Body of pancreas (tissue), 4 donors: Measurements from ENCODE around the gene SERPINE1. TPM values are rescaled to one million over a fixed set of nuclear protein-coding genes. Genes with fewer than 3 reads are reported as not detected.

ENCODE experiments used
- ATAC-seq: fragments of 150-250 bp; one replicate; pipeline ENCODE4 v1.9.1; 2016
- DNase-seq, 4 donors: peaks; one replicate each; pipeline ENCODE4 v3.0.0-alpha.2; 2019
- H3K27ac ChIP-seq, 4 donors: fragments of 200-600 bp; sonication (generic); 1 replicate in 3 of 4; 2 replicates in 1 of 4; pipeline versions ENCODE4 v1.5.1 to v1.6.1; 2016 to 2019; ENCODE audit warnings: mild to moderate bottlenecking in 1 of 4, mixed read lengths in 1 of 4, moderate library complexity in 1 of 4
- H3K27me3 ChIP-seq, 2 donors: fragments of 200-600 bp; sonication (generic); one replicate each; pipeline ENCODE4 v1.6.0; 2016; ENCODE audit warnings: mild to moderate bottlenecking in 1 of 2
- H3K36me3 ChIP-seq, 2 donors: fragments of 200-600 bp; sonication (generic); replicated peaks in 1 of 2; 2 replicates each; pipeline ENCODE4 v1.5.1; 2016; ENCODE audit warnings: low read depth in 2 of 2; ENCODE audit not compliant: insufficient read depth in 1 of 2
- H3K4me1 ChIP-seq: fragments of 200-600 bp; sonication (generic); one replicate; pipeline ENCODE4 v1.6.0; 2016
- H3K4me3 ChIP-seq, 2 donors: fragments of 200-600 bp; sonication (generic); 1 replicate in 1 of 2; 2 replicates in 1 of 2; pipeline ENCODE4 v1.5.1; 2016 to 2019
- H3K9me3 ChIP-seq, 3 donors: fragments of 200-600 bp; sonication (generic); 1 replicate in 2 of 3; 2 replicates in 1 of 3; pipeline ENCODE4 v1.5.1; 2016
- POLR2A ChIP-seq, 3 donors: fragments of 450-650 bp; IDR thresholded peaks; one replicate each; pipeline ENCODE4 v1.6.1; 2016; ENCODE audit warnings: antibody characterized with exemption in 3 of 3, mild to moderate bottlenecking in 2 of 3
- WGBS, 2 donors: methylation state at CpG; one replicate each; pipeline ENCODE4 v1.1.5; 2017; 5-methylcytosine and 5-hydroxymethylcytosine counted together
- intact Hi-C: fragments of 100-400 bp; cut with DNase I; formaldehyde crosslinking; loops from one replicate; pipeline ENCODE4 v1.15.1; 2023
- total RNA-seq, 2 donors: library from RNA; depleted of rRNA; stranded (reverse); fragments of >200 nt; gene quantifications; one replicate each; pipeline ENCODE4 v1.1.0, GENCODE V29; 2016
- TF ChIP-seq, protein P1 (sequence below), 7 experiments: fragments of 450-650 bp in 4 of 7; fragments of 200-600 bp in 3 of 7; sonication (generic) in 3 of 7; IDR thresholded peaks; one replicate each; pipeline ENCODE4 v1.5.1; 2016 to 2019; ENCODE audit warnings: antibody characterized with exemption in 7 of 7

Gene SERPINE1
- total RNA-seq, 2 donors from 2014 or later: 20.2 to 36.3 TPM

DNA sequence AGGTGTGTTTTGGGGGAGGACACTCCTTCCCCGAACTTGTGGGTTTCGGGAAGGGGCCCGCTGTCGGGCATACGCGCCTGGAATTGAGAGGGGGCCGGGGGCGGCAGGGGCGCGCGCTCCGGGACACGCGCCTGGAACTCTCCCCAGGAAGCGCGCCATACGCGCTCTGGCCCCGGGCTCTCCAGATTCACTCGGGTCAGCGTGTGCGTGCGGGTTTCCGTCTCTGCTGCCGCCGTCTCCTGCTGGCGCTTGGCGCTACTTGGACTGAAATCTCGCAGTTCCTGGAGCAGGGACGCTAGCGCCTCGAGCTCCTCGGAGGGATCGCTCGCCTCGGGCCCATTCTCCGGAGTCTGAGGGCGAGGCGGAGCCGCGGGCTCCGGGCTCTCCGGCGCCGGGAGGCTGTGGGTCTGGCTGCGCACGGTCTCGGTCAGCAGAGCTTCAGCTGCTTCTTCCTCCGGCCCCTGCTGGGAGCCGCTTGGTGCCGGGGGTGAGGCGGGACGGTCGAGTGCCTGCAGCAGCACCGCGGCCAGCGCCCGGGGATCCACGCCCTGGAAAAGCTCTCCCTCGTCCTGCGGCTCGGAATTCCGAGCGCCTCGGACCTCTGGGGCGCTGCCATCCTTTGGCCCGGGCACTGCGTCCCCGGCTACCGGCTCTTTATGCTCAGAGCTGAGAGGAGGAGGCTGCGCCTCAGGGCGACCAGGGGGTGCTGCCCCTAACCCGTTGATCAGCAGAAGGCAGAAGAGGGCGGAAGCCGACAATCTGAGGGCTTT, 37.4 kb downstream of the SERPINE1 start:
- Histone ChIP-seq H3K36me3 (no peaks in the 10 kb centered on the region), H3K27me3 (peaks cover 0 to 47% of the 10 kb centered on the region in 2 donors), H3K27ac (no peak overlapping the region), H3K4me3 (no peak overlapping the region), H3K4me1 (peaks cover 39% of the 10 kb centered on the region), H3K9me3 (no peaks in the 10 kb centered on the region)
- WGBS, 2 donors: 0 to 2% methylated on average over 2 to 75 of the region's 75 CpGs
- ATAC-seq: peak; percentile 22
- peak in 3 of 4 donors; percentile 28 to 46 (median 35) for DNase-seq
- TF ChIP-seq, protein P1, sequence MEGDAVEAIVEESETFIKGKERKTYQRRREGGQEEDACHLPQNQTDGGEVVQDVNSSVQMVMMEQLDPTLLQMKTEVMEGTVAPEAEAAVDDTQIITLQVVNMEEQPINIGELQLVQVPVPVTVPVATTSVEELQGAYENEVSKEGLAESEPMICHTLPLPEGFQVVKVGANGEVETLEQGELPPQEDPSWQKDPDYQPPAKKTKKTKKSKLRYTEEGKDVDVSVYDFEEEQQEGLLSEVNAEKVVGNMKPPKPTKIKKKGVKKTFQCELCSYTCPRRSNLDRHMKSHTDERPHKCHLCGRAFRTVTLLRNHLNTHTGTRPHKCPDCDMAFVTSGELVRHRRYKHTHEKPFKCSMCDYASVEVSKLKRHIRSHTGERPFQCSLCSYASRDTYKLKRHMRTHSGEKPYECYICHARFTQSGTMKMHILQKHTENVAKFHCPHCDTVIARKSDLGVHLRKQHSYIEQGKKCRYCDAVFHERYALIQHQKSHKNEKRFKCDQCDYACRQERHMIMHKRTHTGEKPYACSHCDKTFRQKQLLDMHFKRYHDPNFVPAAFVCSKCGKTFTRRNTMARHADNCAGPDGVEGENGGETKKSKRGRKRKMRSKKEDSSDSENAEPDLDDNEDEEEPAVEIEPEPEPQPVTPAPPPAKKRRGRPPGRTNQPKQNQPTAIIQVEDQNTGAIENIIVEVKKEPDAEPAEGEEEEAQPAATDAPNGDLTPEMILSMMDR (IDR thresholded peaks at IDR 0.05): no peak
- TF ChIP-seq POLR2A (IDR thresholded peaks at IDR 0.05): no peak
- intact Hi-C loops: no loop called here

DNA sequence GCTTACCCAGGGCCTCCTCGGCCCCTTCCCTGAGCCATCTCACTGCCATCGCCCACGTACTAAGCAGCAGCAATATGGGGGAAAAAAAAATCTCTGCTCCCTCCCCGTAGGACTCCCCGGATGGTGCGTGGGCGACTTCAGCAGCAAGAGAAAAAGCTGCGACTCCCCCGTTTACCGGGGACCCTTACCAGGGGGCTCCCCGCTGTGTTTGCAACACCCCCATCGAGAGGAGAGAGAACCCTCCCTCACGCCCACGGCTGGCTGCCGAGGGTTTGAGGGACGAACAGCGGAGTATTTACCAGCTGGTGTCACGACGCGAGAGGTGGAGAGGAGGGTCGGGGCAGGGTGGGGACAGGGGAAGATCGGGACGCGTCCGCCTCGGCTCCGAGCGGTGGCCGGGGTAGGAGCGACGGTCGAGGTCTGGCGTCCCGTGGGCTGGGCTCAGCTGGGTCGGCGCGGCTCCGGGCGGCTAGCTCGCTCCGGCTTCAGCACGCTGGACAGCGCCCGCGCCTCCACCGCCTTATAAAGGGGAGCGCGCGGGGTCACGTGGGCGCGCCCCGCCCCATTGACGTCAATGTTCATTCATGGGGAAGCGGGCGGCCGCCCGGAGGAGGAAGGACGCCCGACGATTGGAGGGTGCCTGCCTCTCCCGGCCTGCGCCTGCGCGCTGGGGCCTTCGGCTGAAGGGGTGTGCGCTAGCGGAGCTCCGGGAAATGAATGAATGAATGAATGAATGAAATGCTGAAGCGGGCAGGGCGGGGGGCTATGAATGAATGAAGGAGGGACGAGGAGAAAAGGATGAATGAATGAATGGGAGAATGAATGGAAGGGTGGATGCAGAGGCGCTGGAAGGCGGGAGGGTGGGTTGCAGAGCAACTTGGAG, 38.4 kb downstream of the SERPINE1 start, which contains the start of gene VGF:
TSS of gene VGF (minus strand) at position 495 of the 883 bp plus-strand sequence. CDS start 726 bp downstream, outside the sequence.
- intact Hi-C loops: no loop called here

GRCh38 chr7:101165958-101166647, 39.2 kb downstream of the SERPINE1 start:
- ATAC-seq: no peak
- Histone ChIP-seq H3K9me3 (no peaks in the 10 kb centered on the region), H3K27ac (no peak overlapping the region), H3K4me1 (peaks cover 49% of the 10 kb centered on the region), H3K27me3 (peaks cover 0 to 51% of the 10 kb centered on the region in 2 donors), H3K36me3 (no peaks in the 10 kb centered on the region), H3K4me3 (no peak overlapping the region)
- peak in 1 of 4 donors; percentile 15 for DNase-seq
- intact Hi-C loops: no loop called here
- 0 to 2% methylated on average over 32 to 37 of the region's 38 CpGs for WGBS, 2 donors
- no peak for TF ChIP-seq POLR2A (IDR thresholded peaks at IDR 0.05)
- TF ChIP-seq, protein P1 (IDR thresholded peaks at IDR 0.05): no peak

More for the DNA sequence above, 38.4 kb downstream of the SERPINE1 start, which contains the start of gene VGF:
- peaks cover 49% of the 10 kb centered on the region for H3K4me1 ChIP-seq
- ATAC-seq (peak; percentile 90), DNase-seq (peak; percentile 89 to 96 (median 94))
- 1 to 3% methylated on average over 44 to 60 of the region's 74 CpGs for WGBS, 2 donors
- H3K27me3 ChIP-seq: peaks cover 0 to 47% of the 10 kb centered on the region in 2 donors
- H3K9me3 ChIP-seq: no peaks in the 10 kb centered on the region
- TF ChIP-seq, protein P1 (IDR thresholded peaks at IDR 0.05): no peak
- TF ChIP-seq POLR2A (IDR thresholded peaks at IDR 0.05): peak in 2 of 3 donors; percentile 29 to 38
- no peak within 1 kb of the TSS for H3K4me3 ChIP-seq
- no peak within 1 kb of the TSS for H3K27ac ChIP-seq
- no peaks in the 10 kb centered on the region for H3K36me3 ChIP-seq

- DNase-seq (no peak), ATAC-seq (no peak)
- Histone ChIP-seq H3K9me3 (no peaks in the 10 kb centered on the region), H3K27ac (no peak overlapping the region), H3K4me3 (no peak overlapping the region), H3K36me3 (no peaks in the 10 kb centered on the region), H3K4me1 (peaks cover 49% of the 10 kb centered on the region), H3K27me3 (peaks cover 0 to 55% of the 10 kb centered on the region in 2 donors)
- intact Hi-C loops: no loop called here
- WGBS, 2 donors: 0 to 3% methylated on average over 7 to 9 of the region's 11 CpGs
- TF ChIP-seq POLR2A (IDR thresholded peaks at IDR 0.05): no peak
- TF ChIP-seq, protein P1 (IDR thresholded peaks at IDR 0.05): no peak
Observed at GRCh38 chr7:101166648-101166908, 39.7 kb downstream of the SERPINE1 start.
